Right renal pelvis (tissue), 4 donors: Measurements from ENCODE around the gene ENAH. TPM values are rescaled to one million over a fixed set of nuclear protein-coding genes. Genes with fewer than 3 reads are reported as not detected.

Experiments used
- DNase-seq, 4 donors: peaks; one replicate each; pipeline ENCODE4 v3.0.0-alpha.2; 2013; ENCODE audit warnings: low read depth in 4 of 4, low spot score in 3 of 4, missing footprints in 1 of 4
- polyA plus RNA-seq, 4 donors: library from polyadenylated mRNA; unstranded; fragments of 120-200 nt; gene quantifications; one replicate each; pipeline ENCODE4 v1.2.1, GENCODE V29; 2013; ENCODE audit not compliant: insufficient read length in 4 of 4

The ENAH gene
- polyA plus RNA-seq, 4 donors, result 96.6 to 129 (median 117) TPM

DNA sequence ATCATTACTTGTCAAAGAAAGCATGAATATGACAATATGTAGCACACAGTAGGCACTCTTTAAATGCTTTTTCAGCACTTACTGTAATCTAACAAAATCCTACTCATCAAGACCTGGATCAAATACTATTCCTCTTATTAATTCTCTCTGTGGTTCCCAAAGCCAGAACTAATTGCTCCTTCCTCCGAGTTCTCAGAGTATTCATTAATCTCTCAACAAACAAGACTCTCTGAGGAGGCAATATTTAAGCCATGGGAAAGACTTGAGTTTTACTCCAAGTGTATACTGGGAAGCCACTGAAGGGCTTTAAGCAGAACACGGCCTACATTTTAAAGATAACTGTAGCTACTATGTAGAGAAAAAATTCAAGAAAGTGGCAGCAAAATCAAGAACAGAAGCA is 79.7 kb downstream of the ENAH start:
- no peak for DNase-seq

DNA sequence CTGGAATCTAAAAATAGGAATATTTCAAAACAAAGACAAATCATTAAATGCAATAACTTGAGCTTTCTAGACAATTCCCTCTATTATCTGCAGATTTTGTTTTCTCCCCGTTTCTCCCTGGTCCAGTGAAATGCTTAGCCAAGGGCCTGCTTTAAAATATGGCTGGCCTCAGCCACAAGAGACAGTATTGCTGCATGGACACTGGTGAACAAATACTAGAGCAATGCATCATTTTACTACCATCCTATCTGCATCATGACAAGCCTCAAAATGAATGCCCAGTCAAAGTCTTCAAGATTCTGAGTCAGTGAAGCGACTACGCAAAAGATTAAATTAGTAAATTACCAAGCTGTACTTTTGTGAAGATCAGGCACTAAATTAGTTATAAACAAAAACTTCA is 80.5 kb downstream of the ENAH start:
- no peak for DNase-seq

DNA sequence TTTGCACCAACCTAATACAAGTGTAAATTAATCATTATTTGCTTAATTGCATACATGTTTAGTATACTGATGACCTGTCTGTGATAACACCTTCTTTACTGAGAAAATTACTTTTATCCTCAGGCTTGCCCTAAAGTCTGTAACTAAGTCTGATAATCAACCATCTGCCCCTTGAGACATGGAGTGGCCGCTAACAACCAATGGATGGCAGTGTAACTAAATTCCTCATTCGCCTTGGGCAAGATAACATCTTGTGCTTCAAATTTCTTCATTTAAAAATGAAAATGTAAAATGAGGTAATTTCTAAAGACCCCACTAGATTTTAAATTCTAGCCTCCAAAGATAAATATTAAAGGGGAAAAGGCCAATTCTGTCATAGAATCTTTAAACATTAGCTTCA is 85.1 kb downstream of the ENAH start:
- DNase-seq, result no peak

DNA sequence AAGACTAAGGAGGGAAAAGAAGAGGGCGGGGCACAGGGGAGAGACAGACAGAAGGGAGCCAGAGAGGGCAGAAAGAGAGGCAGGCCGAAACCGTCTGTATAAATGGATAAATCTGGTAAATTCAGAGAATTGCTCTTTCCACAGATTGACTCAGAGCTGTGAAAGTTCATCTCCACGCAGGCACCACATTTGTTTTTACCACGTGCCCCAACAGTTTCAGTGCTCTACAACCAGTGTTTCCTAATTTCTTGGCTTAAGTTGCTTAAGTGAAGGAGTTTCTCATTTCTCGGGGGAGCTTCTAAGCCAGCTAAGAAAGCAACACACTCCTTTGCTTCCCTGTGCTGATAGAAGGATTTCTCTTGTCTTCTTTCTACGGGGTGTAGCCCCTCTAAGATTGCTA is 87.1 kb downstream of the ENAH start:
- no peak for DNase-seq

DNA sequence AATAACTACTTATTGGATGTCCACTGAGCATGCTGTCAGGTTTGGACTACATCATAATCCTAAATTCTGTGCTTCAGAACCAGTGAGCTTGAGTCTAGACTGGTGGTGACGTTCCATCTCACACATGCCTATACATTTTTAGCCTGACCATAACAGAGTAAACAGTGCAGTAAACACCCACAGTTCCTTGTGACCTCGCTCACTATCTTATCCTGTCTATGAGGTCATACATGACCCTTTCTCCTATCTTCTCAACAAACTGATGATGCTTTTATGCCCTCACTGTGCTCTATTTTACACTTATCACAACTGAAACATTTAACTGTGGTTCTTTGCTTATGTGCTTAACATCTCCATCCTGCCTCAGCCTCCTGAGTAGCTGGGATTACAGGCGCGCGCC is 91.2 kb downstream of the ENAH start:
- DNase-seq, result no peak

DNA sequence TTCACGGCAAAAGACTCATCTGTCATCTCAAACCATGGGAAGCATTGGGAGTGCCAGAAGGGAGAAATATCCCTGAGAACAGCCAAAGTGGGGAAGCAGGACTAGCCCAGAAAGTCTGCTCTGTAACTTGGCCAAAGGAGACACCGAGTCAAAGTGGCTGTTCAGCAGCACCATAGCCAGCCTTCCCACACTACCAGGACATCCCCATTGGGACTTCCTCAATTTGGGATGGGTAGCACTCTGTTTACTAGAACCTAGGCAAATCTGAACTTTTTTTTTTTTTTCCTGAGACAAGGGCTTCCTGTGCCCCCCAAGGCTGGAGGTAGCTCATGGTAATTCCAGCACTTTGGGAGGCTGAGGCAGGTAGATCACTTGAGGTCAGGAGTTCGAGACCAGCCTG is 93.0 kb downstream of the ENAH start:
- no peak for DNase-seq

DNA sequence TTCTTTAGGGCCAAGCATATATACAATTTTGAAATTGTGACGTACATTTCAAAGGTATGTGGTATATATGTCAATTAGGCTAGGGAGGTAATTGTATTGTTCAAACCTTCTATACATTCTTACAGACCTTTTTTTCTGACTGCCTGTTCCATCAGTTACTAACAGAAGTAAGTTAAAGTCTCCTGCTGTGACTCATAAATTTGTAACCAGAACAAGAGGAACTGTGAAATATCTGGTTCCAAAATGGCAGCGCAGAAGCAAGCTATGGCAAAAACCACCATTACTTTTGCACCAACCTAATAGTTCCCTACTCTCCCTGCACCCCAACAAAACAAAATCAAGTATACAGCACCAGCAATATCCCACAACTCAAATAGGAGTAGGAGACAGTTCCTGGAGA is 93.6 kb downstream of the ENAH start:
- DNase-seq, result no peak

DNA sequence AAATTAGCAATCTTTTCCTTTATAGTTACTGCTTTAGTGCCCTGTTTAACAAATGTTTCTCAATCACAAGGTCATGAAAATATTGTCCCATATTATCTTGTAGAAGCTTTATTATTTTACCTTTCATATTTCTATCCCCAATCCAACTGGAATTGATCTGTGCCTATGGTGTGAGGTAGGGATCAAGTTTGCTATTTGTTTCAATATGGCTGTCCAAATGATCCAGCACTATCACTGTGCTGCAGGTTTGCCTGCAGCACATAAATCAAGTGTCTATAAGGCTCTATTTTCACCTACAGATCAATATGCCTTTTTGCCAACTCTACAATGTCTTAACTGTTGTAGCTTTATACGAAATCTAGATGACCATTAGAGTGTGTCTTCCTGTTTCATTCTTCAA is 96.2 kb downstream of the ENAH start:
- no peak for DNase-seq

DNA sequence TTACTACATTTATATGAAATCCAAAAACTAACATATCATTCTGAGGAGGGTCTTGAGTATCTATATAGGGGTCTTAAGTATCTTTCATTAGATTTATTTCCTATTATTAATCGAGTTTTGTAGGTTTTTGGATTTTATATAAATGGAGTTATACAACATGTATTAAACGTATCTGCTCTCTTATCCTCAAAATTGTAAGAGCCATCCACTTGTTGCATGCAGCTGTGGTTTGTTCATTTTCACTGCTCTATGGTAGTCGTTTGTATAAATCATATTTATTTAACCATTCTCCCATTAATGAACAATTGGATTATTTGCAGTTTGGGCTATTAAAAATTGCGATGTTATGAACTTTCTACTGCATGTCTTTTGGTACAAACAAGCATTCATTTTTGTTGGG is 97.1 kb downstream of the ENAH start:
- DNase-seq, result no peak

DNA sequence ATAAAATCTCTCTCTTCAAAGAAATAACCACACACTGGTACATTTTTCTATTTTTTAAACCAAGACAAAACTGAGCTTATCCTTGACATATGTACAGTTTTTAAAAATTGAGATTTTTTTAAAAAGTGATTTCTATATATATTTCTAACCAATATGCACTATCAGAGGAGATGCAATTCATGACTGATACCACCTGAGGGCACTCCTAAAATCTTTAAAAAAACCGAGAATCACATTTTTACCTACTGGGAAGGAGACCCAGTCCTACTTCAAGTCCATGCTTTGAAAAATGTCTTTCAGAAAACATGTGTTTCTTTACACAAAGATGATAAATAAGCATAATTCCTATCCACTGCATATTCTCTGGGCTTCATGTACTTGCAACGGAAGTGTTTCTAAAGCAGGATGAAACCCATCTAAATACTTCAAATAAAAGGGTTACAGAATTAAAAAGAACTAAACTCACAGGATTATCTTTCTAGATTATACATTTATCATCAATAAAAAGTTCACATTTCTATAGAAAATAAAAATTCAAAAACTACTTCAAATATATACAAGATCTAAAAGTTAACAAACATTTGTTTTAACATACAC is 98.6 kb downstream of the ENAH start:
- peak in 1 of 4 donors; percentile 18 for DNase-seq

DNA sequence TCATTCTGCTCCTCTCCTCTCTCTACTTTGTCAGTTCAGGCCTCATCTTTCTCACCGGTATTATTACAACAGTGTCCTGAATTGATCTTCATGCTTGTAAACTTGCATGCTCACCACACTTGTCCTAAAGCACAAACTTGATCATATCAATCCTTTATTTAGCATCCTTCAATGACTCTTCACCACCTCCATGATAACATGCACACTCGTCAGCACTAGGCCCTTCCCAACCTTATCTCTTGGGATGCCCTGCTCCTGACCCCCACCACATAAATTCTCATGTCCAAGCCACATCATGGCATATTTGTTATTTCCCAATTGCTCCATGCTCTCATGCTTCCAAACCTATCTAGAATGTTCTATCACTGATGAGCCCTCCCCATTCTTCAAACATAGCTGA is 103.1 kb downstream of the ENAH start:
- DNase-seq, result no peak

DNA sequence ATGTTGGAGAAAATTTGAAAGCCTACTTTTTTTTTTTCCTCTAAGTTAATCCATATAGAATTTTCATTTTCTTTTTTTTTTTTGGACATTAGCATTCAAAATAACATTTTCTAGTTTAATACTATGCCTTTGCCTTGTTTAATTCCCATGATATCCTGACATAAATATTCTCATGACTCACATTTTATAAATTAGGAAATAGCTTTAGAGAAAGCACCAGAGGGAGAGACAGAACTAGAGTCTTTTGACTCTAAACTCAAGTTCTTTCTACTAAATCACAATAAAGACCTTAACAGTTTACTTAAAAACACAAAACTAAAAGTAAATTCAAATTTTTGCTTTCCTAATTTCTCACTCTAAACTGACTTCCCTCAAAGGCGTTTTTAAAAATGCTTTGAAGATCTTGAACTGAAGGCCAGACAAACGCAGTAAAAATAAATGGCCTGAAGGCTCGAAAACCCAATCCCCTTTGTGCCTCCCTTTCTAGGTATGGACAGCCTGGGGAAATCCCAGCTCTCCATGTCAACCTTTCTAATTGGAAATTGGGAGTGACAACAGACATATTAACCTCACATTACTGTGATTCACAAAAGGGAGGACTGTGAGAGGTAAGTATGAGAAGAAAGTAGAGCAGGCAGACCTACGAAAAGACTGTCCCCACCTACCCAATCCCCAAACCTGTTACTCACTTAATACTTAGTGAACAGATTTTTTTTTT is 104.6 kb downstream of the ENAH start:
- DNase-seq, result no peak

DNA sequence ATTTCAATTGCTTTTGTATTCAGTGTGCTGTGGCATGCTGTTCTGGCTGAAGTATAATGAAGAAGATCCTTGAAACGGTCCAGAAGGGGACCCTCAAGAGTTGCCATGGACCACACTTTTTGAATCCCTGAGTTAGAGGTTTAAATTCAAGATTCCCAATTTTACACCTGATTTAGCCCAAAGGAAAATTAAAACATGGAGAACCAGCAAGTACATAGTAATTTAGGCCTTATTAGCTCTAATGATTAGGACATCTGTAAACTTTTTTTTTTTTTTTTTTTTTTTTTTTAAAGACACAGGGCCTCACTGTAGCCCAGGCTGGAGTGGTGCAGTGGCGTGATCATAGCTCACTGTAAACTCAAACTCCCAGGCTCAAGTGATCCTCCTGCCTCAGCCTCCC is 107.3 kb downstream of the ENAH start:
- no peak for DNase-seq

DNA sequence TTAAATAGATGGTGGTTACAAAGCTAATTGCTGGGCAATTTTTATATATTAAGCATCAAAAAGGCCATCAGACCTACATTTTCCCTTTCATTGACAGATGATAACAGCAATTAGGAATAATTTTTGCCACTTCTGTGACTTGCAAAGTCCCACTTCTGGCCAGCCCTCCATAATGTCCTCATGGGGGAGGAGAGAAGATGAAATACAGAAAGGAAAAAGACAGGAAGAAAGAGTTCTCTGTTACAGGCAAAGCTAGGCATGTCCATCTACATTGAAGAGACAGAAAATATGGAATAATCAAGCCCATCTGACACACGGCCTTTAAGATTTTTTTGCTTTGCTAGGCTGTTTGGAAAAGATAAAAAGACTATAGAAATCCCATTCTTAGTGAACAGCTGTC is 108.0 kb downstream of the ENAH start:
- no peak for DNase-seq

DNA sequence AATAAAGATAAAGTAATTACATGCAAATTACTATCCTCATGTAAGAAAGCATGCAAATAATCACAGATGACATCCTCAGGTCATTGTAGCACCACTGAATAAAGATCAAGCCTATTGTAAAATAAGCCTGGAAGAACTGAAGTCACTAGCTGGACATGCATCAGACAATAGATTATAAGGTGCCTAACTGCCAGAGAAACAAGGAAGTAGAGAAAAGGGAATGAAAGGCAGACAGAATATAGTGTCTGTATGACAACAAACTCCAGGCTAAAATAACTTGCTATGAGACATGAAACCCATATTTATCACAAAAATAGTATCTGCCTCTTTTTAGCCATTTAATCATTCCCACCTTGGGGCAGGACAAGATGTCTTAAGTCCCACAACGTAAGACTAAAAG is 108.7 kb downstream of the ENAH start:
- no peak for DNase-seq

DNA sequence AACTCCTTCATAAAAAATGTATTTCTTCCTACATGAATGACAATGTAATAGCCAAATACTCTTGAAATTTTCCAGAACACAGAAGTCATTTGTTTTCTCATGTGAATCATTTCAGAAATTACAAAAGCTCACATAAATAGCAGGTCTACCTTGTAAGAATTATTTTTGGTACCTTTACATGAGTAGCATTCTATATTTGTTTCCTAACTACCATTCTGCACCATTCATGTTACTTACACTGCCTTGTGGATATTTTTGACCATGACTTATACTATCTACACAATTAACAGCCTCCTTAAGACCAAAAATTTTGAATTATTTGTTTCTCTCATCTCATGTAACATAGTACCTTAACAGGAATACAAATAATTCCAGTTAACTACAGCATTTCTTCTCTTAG is 109.6 kb downstream of the ENAH start:
- no peak for DNase-seq

DNA sequence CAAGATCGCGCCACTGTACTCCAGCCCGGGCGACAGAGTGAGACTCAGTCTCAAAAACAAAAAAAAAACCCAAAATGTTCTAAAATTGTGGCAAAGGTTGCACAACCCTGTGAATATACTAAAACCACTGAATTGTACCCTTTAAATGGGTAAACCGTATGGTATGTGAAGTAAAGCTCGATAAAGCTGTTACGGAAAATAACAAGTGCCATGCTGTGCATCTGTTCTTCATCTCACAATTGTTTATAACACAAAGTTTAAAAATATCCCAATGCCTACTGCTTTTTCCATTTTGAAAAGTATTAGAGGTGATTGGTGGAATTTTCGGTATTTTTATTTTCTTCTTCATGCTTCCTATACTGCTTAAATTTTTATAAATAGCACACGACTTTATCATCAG is 111.5 kb downstream of the ENAH start:
- no peak for DNase-seq

DNA sequence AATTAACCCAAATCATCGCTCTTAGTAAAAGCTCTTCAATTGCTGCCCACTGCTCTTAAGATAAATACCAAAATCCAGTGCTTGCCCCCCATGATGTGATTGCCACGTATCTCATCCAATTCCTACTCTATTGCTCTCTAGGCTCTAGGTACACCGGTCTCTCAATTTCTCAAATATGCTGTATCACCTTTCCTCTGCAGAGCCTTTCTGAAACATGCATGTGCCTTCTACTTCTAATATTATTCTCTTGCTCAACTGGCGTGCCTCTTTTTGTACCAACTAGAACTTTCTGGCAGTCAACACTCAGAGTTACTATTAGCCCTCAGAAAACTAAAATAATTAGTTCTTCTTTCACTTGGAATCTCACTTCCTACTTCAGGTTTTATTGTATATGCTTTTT is 113.3 kb downstream of the ENAH start:
- no peak for DNase-seq

DNA sequence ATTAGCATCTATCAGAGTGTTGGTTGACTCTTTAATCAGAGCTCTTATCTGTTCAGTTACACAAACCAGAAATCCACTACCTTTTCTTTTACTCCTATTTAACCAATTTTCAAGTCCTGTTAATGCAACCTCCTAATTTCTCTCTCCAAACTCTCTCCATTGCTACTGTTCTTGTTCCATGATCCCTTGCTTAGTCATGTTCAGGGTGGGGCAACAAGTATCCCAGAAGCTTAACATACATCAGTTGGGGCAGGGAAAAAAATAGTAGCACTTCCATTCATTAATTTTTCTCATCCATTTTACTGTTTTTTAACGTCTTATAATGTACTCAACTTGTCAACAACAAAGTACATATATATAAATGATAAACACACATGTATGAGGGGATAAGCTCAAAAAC is 113.9 kb downstream of the ENAH start:
- DNase-seq, result no peak

DNA sequence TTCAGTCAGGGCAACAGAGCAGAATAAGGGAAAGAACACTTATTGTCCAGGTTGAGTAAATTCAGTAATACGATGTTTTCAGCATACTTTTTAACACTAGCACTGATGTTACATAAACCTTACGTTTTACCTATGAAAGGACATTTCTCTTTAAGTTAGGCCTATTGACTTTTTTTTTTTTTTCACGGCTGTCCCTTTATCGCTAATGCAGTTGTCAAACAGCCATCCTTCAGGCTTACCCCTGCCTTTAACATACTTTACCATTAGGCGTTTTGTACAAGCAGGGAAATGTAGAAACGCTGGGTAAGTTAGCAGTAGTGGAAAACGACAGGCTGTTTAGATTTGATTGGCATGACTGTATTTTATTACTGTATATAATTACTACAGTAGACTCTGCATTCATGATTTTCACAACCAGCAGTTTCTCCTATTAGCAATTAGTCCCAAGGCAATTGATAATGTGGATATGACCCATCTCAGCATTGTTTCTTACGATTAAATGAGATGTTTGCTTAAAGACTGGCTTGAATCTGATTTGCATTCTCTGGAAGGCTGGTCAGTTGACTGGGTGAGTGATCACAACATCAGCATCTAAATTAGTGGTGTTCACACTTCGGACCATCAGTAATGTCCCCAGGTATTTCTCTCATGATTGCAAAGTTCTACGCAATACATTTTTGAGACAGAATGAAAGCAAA is 115.2 kb downstream of the ENAH start:
- no peak for DNase-seq

DNA sequence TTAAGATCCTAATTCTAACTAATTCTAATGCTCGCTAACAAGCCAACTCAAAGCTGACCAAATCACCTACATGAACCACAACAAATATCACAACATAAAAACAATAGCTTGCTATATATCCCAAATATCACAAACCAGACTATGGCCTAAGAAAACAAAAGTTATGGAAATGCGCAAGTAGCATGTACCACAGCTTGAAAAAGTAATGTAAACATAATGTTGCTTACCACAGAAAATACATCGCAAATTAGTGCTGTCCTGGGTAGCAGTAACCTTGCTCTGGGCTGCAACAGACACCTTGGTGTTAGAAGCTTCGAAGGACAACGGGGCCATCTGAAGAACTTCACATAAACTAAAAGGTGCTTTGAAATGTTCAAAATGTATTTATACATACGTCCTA is 117.6 kb downstream of the ENAH start:
- no peak for DNase-seq

DNA sequence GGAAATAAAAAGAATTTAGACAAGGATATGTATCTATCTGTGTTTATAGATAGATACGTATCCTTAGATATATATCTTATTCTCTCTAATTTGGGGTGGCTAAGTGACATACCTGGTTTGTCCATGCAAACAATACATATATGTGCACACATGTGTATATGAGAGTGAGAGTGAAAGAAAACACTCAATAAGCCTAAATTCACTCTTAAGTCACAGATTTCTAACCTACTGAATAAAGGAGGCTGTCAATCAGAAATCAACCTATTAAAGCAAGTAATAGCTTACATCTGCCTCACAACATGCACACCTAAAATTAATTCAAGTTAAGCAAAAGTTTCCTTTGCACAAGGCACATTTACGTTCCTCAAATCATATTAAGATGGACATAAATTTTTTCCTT is 118.2 kb downstream of the ENAH start:
- no peak for DNase-seq
